Liver (tissue), 9 donors: Measurements from ENCODE around the gene CAVIN4. TPM values are rescaled to one million over a fixed set of nuclear protein-coding genes. Genes with fewer than 3 reads are reported as not detected.

Experiments
- DNase-seq: peaks from one replicate; pipeline ENCODE4 v3.0.0-alpha.2; 2017; ENCODE audit warnings: low spot score
- H3K27ac ChIP-seq, 2 donors: one replicate each; pipeline ENCODE4 v1.7.0; 2013; ENCODE audit warnings: inconsistent platforms in 2 of 2, low read length in 2 of 2, control low read depth in 1 of 2, low read depth in 1 of 2, mild to moderate bottlenecking in 1 of 2
- H3K27me3 ChIP-seq, 4 donors: one replicate each; pipeline versions ENCODE4 v1.6.1 to v1.7.0; 2013; ENCODE audit warnings: low read length in 3 of 4, inconsistent platforms in 1 of 4, mild to moderate bottlenecking in 1 of 4, moderate library complexity in 1 of 4; ENCODE audit not compliant: control insufficient read depth in 4 of 4, insufficient read depth in 4 of 4
- H3K36me3 ChIP-seq, 4 donors: one replicate each; pipeline versions ENCODE4 v1.6.1 to v1.7.0; 2013; ENCODE audit warnings: low read length in 3 of 4, mild to moderate bottlenecking in 3 of 4, low read depth in 1 of 4, moderate library complexity in 1 of 4; ENCODE audit not compliant: control insufficient read depth in 4 of 4, insufficient read depth in 3 of 4
- H3K4me1 ChIP-seq, 4 donors: one replicate each; pipeline versions ENCODE4 v1.6.1 to v1.7.0; 2013; ENCODE audit warnings: low read length in 3 of 4, mild to moderate bottlenecking in 3 of 4, moderate library complexity in 1 of 4; ENCODE audit not compliant: control insufficient read depth in 4 of 4, insufficient read depth in 4 of 4
- H3K4me3 ChIP-seq, 3 donors: one replicate each; pipeline versions ENCODE4 v1.6.1 to v1.7.0; 2013; ENCODE audit warnings: low read length in 3 of 3, control low read depth in 1 of 3, low read depth in 1 of 3, mild to moderate bottlenecking in 1 of 3
- H3K9ac ChIP-seq, 2 donors: one replicate each; pipeline ENCODE4 v1.7.0; 2013; ENCODE audit warnings: low read length in 2 of 2, mild to moderate bottlenecking in 2 of 2, moderate library complexity in 2 of 2, control low read depth in 1 of 2, low read depth in 1 of 2
- H3K9me3 ChIP-seq, 4 donors: one replicate each; pipeline versions ENCODE4 v1.6.1 to v1.7.0; 2013; ENCODE audit warnings: low read length in 3 of 4; ENCODE audit not compliant: control insufficient read depth in 4 of 4
- EGR1 ChIP-seq, 2 donors: IDR thresholded peaks; 2 replicates each; pipeline ENCODE4 v1.6.1; 2016 to 2018; ENCODE audit warnings: antibody characterized with exemption in 2 of 2, low read depth in 2 of 2
- GABPA ChIP-seq, 2 donors: IDR thresholded peaks in 1 of 2; conservative IDR thresholded peaks in 1 of 2; 2 replicates each; pipeline ENCODE4 v1.6.1; 2016; ENCODE audit warnings: antibody characterized with exemption in 2 of 2, mild to moderate bottlenecking in 1 of 2, moderate library complexity in 1 of 2
- HNF4A ChIP-seq, 2 donors: conservative IDR thresholded peaks; 2 replicates each; pipeline ENCODE4 v1.6.1; 2016; ENCODE audit warnings: antibody characterized with exemption in 2 of 2, mild to moderate bottlenecking in 2 of 2
- JUND ChIP-seq, 2 donors: IDR thresholded peaks; 2 replicates each; pipeline ENCODE4 v1.6.1; 2016; ENCODE audit warnings: antibody characterized with exemption in 2 of 2
- RAD21 ChIP-seq, 2 donors: IDR thresholded peaks; 2 replicates each; pipeline ENCODE4 v1.6.1; 2016; ENCODE audit warnings: antibody characterized with exemption in 2 of 2, mild to moderate bottlenecking in 2 of 2
- REST ChIP-seq: IDR thresholded peaks from 2 replicates; pipeline ENCODE4 v1.6.1; 2016; ENCODE audit warnings: antibody characterized with exemption, mild to moderate bottlenecking
- SP1 ChIP-seq: IDR thresholded peaks from 2 replicates; pipeline ENCODE4 v1.6.1; 2018; ENCODE audit warnings: antibody characterized with exemption, mild to moderate bottlenecking
- ZBTB33 ChIP-seq: IDR thresholded peaks from 2 replicates; pipeline ENCODE4 v1.6.1; 2016; ENCODE audit warnings: antibody characterized with exemption
- whole genome bisulfite sequencing: extraction: QIAGEN DNeasy Blood & Tissue Kit; methylation state at CpG from one replicate; pipeline ENCODE4 v1.1.7; 2013; 5-methylcytosine and 5-hydroxymethylcytosine counted together
- polyA plus RNA-seq, 2 donors: library from polyadenylated mRNA; stranded (reverse) in 1 of 2; unstranded in 1 of 2; fragments of 200-250 nt in 1 of 2; fragments of >200 nt in 1 of 2; fragmentation: Nextera tagmentation in 1 of 2; extraction: Ambion mirVana in 1 of 2; gene quantifications; one replicate each; pipeline versions ENCODE4 v1.2.1 to v1.2.3, GENCODE V29; 2013 to 2015
- total RNA-seq, 2 donors: library from RNA; depleted of rRNA; stranded (reverse); fragments of >200 nt; gene quantifications; one replicate each; pipeline ENCODE4 v1.2.3, GENCODE V29; 2014
- TF ChIP-seq, protein P1 (sequence below): IDR thresholded peaks from 2 replicates; pipeline ENCODE4 v1.6.1; 2016; ENCODE audit warnings: antibody characterized with exemption
- donor health status: healthy.
- donor health status: healthy.
- donor health status: healthy.
- donor health status: healthy.
- donor health status: healthy.

CAVIN4 gene
- total and polyA plus RNA-seq, 4 donors: 0.05 to 0.08 (median 0.06) TPM

- TF ChIP-seq EGR1 (IDR thresholded peaks at IDR 0.05; ENCODE audit: low read depth in 2 of 2) (no peak), REST (no peak)
- no peak overlapping the region for H3K27ac ChIP-seq
- no peaks in the 10 kb centered on the region for H3K9me3 ChIP-seq
- 96% methylated on average over 12 of the region's 12 CpGs for WGBS
- no peak overlapping the region for H3K9ac ChIP-seq
- no peaks in the 10 kb centered on the region for H3K27me3 ChIP-seq
- no peaks in the 10 kb centered on the region for H3K4me1 ChIP-seq
- H3K4me3 ChIP-seq: no peak overlapping the region
- DNase-seq: no peak
- no peaks in the 10 kb centered on the region for H3K36me3 ChIP-seq
These were observed 37.6 kb upstream of the CAVIN4 start for GRCh38 chr9:100540327-100540726.

- TF ChIP-seq SP1 (no peak), RAD21 (IDR thresholded peaks at IDR 0.05) (no peak), JUND (IDR thresholded peaks at IDR 0.05) (no peak), HNF4A (conservative IDR thresholded peaks at IDR 0.05) (no peak), GABPA (IDR thresholded peaks at IDR 0.05 in 1 of 2, conservative IDR thresholded peaks at IDR 0.05 in 1 of 2) (no peak), ZBTB33 (no peak), REST (no peak)
- TF ChIP-seq, protein P1, sequence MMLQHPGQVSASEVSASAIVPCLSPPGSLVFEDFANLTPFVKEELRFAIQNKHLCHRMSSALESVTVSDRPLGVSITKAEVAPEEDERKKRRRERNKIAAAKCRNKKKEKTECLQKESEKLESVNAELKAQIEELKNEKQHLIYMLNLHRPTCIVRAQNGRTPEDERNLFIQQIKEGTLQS: no peak
- Histone ChIP-seq H3K27ac (no peak overlapping the region), H3K4me1 (no peaks in the 10 kb centered on the region), H3K9ac (no peak overlapping the region), H3K36me3 (no peaks in the 10 kb centered on the region), H3K27me3 (no peaks in the 10 kb centered on the region), H3K9me3 (no peaks in the 10 kb centered on the region), H3K4me3 (no peak overlapping the region)
- WGBS: 78% methylated on average over 5 of the region's 5 CpGs
- no peak for DNase-seq
These were observed 28.8 kb upstream of the CAVIN4 start for GRCh38 chr9:100549048-100549447.
